GM19025 (cell line): ENCODE data around the gene MBD1.
"Not testable (repeated sequence)": the region's sequence is repeated elsewhere in the genome, so short reads cannot be mapped to it uniquely, and the experiment has no call there.

ENCODE experiments used
- ATAC-seq: cut with Tn5 transposase; IDR thresholded peaks from one replicate; pipeline ENCODE4 v1.9.1; 2021; ENCODE audit warnings: mild to moderate bottlenecking, low read depth, moderate library complexity; ENCODE audit not compliant: unreplicated experiment

The MBD1 gene

GRCh38 chr18:50297621-50298442, 16.5 kb upstream of the MBD1 start:
- peak; percentile 100 for ATAC-seq

DNA sequence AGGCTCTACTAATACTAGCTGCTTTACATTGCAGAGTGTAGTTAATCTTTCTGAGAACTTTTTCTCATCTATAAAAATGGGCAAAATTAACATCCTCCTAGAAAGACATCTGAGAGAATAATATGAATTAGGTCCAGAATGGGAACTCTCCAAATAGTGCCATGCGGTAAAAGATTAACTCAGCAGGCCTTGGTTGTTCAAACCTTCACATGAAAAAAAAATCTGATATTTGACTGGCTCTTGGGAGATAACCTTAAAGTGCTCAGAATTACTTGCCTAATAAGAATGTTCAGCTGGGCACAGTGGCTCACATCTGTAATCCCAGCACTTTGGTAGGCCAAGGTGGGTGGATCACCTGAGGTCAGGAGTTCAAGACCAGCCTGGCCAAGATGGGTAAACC, 11.7 kb upstream of the MBD1 start:
- no peak for ATAC-seq

DNA sequence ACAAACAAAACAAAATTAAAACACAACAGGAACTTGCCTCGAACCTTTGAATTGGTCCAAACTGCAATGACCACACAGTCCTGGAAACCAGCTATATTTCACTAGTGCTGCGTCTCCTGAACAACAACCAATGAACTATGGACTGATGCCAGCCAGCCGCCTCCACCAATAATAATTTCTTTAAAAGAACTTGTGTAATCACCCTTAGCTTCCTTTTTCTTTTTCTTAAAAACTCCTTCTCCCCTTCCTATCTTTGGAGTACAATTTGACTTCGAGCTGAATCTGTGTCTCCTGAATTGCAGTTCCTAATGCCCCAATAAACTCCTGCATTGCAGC, 7.8 kb upstream of the MBD1 start:
- no peak for ATAC-seq

DNA sequence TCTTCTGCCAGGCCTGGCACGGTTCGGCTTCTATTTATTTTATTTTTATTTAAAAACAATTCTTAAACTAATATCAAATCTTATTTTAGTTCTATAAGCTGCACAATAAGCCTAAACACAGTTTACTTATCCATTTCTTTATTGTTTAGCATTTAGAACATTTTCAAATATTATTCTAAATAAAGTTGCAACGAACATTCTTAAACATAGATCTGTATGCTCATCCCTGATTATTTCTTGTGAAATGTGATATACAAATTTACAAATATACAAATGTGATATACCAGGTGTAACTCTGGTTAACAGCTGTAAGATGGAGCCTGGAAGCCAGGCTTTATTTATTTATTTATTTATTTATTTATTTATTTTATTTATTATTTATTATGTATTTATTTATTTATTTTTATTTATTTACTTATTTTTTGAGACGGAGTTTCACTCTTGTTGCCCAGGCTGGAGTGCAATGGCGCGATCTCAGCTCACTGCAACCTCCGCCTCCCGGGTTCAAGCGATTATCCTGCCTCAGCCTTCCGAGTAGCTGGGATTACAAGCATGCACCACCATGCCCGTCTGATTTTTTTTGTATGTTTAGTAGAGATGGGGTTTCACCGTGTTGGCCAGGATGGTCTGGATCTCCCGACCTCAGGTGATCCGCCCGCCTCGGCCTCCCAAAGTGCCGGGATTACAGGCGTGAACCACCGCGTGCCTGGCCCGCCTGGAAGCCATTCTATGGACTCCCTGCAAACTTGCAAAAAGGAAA, 7.2 kb upstream of the MBD1 start:
- ATAC-seq, result not testable (repeated sequence)

- peak; percentile 94 for ATAC-seq
Measured at GRCh38 chr18:50287441-50288347, 6.4 kb upstream of the MBD1 start, which contains the start of gene CXXC1. Gene CXXC1, minus strand, starts transcription at chr18:50287692. Its CDS starts 103 bp downstream, at chr18:50287589.

DNA sequence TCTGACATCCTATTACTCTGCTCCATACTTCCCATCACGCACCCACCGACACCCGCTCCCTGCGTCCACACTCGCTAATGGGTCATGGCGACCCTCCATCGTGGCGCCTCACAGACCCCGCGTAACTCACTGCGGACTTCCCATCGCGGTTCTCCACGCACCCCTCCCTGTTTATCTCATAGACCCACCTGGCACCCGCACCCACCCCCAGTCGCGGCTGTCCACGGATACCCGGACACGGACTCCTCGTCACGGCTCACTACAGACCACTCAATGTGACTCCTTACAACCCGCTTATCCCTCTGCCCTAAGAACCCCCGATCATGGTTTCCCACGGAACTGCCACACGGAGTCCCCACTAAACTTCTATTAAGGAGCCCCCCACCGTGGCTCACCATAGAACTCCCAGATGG, 5.7 kb upstream of the MBD1 start:
- no peak for ATAC-seq

GRCh38 chr18:50286391-50287027, 5.2 kb upstream of the MBD1 start:
- ATAC-seq, result no peak

DNA sequence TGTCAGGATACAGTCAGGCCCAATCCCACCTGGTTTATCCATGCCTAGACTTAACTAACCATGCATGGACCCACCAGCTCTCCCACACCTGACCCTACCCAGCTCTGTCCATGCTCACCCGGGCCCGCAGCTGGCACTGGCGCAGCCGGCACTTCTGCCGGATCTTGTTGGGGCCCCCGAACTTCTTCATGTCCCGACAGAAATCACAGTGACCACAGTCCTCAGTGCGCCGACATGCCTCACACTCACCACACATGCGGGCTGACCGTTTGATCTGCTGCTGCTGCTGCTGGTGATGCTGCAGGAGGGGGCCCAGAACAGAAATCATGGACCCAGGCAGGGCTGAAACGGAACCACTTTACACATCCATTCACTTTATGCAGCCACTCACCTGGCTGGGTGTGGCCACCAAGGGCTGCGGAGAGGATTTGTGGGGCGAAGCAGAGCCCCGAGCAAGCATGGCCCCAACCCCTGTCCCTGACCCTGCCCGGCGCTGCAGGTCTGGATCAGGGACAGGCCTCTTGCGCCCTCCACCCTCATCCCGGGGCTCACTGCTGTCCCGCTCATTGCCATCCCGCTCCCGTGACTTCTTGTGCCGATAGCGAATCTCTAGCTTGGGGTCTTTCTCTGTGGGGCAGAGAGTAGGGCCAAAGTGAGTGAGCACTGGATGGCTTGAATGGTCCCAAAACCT, 4.5 kb upstream of the MBD1 start:
- no peak for ATAC-seq

DNA sequence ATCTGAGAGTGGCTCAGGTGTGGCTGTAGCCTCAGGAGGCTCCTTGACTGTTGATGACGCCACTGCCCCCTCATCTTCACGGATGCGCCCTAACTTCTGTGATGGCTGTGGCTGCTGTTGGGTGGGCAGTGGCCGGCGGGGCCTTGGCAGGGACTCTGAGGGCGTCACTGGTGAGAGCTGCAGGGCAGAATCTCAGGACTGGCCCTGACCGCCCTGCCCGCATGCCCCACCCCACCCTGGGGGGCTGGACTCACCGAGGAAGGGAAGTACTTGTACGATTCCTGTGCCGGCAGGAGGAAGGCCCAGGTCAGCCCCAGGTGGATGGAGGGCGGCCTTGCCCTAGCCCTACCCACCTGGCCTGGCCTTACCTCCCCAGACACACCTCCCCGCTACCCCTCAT, 3.7 kb upstream of the MBD1 start:
- ATAC-seq, result no peak

DNA sequence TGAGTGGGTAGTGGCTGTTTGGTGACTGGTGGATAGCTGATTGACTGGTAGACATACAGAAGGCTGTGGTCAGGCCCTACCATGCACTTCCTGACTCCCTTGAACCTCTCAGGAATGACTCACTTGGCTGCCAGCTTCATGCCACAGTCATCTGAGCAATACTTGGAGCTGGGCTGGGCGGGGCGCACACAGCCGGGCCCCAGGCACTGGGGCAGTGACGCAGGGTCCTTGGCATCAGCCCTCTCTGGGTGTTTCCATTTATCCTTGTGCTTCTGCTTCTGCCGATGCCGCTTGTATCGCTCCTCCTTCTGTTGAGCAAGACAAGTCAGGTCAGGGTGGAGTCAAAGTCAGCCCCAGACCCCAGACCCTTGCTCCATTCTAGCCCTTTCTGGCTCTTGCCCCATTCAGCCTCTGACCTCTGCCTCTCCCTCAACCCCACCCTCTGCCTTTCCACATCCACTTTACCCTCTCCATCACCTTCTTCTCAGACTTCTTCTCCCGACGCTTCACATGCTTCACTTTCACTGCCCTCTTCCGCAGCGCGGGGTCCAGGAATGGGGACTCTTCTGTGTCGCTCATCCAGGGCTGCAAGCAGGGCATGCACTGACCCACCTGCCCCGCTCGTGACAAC, 3.0 kb upstream of the MBD1 start:
- ATAC-seq, result no peak

- no peak for ATAC-seq
Measured at GRCh38 chr18:50283469-50284209, 2.3 kb upstream of the MBD1 start.

DNA sequence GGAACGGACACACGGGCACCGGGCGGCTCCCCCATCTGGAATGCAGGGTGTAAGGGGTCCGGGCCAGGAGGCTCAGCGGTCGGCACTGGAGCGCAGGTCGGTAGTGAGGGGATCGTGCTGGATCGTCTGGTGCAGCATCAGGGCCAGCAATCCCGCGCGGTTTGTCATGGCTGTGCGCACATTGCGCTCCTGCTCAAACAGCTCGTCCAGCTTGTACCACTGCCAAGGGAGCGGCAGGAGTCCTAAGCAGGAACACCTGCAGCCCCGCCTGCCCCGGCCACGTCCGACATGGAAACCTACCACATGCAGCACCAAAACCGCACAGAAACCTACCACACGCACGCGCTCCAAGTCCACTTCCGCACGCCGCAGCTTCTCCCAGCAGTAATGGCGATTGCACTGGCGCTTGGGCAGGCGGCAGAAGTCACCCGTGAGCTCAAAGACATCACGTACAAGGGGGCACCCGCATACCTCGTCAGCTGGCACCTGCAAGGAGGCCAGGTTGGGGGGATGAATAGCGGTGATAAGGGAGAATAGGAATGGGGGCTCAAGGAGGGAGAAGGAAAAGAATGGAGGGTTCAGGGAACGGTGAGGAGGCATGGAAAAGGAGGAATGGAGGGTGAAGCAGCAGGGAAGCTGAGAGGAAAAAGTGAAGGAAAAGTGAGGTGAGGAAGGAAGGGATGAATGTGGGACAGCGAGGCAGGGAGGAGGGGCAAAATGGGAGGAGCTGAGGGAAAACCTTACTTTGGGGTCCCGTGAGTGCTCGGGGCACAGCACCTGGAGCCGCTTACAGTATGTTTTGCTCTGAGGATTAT, 1.4 kb upstream of the MBD1 start:
- ATAC-seq, result no peak

- ATAC-seq, result no peak
Measured at GRCh38 chr18:50281972-50282520, 723 bp upstream of the MBD1 start.

DNA sequence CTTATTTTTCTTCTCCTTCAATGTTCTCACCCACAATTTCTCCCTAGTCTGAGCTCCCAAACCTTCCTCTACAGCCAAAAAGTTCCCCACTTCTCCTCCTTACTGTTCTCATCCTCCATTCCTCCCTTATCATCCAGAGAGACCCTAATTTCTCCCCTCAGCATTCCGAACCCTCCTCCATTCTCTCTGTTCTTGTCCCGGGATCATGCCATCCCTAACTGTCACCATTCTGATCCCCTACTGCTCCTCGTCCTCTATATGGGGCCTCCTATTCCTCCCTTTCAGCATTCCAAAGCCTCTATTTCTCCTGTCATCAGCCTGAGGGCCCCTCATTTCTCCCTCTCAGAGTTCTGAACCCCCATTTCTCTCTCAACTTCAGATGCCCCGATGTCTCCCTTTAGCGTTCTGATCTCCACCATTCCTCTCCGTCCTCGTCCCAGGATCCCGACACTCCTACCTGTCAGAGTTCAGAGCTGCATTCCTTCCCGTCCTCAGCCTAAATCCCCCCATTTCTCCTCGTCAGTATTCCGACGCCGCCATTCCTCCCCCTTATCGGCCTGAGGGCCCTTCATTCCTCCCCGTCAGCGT, 522 bp downstream of the MBD1 start:
- no peak for ATAC-seq

- no peak for ATAC-seq
Measured at GRCh38 chr18:50279752-50280151, 1.6 kb downstream of the MBD1 start.

DNA sequence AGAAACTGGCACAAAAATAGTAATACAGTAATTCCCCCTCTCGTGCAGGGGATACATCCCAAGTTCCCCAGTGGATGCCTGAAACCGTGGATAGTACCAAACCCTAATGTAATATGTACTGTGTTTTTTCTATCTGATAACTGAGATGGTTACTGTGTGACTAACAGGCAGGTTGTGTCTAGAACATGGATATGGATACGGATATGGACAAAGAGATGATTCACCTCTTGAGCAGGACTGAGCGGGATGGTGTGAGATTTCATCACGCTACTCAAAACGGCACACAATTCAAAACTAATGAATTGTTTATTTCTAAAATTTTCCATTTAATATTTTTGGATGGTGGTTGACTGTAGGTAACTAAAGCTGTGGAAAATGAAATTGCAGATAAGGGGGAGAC, 3.4 kb downstream of the MBD1 start:
- ATAC-seq, result no peak

- no peak for ATAC-seq
Measured at GRCh38 chr18:50276452-50276851, 4.9 kb downstream of the MBD1 start.
